HepG2 (cell line): ENCODE data around the gene HNRNPAB. TPM values are rescaled to one million over a fixed set of nuclear protein-coding genes. Genes with fewer than 3 reads are reported as not detected.

Experiments
- ATAC-seq: fragments of 200-7000 bp; cut with Tn5 transposase; 3 replicates; pipeline ENCODE4 v1.9.1; 2020; ENCODE audit warnings: mild to moderate bottlenecking, moderate library complexity
- Bru-seq: library from RNA; stranded (reverse); fragments of 400-500 nt; gene quantifications from one replicate; lab custom pipeline; 2021; lab: Mats Ljungman, UMichigan
- BruChase-seq, 2 experiments: library from RNA; stranded (reverse); fragments of 400-500 nt; gene quantifications; one replicate each; lab custom pipeline; 2021; lab: Mats Ljungman, UMichigan
- BruUV-seq: library from RNA; stranded (reverse); fragments of 400-500 nt; replicated peaks from 2 replicates; lab custom pipeline; 2021; lab: Mats Ljungman, UMichigan
- CTCF ChIA-PET: fragments of 300-600 bp; formaldehyde crosslinking; extraction: SDS; loops from one replicate; lab custom pipeline; 2021; ENCODE audit warnings: low total read pairs, inconsistent platforms, low intra/inter-chr PET ratio; lab: Yijun Ruan, JAX
- POLR2A ChIA-PET: fragments of 350-600 bp; sonication (Branson Sonifier 250); formaldehyde crosslinking; loops from one replicate; lab custom pipeline; 2020; ENCODE audit warnings: antibody characterized with exemption, inconsistent platforms; lab: Yijun Ruan, JAX
- DNase-seq: peaks from one replicate; pipeline ENCODE4 v3.0.0-alpha.2; 2015; ENCODE audit warnings: low spot score
- FAIRE-seq: peaks from 3 replicates; lab custom pipeline; 2011; peaks lifted over from hg19 to GRCh38; lab: Jason Lieb, UNC
- H2AFZ ChIP-seq: one replicate; pipeline ENCODE4 v1.6.1; 2011; ENCODE audit warnings: low read length, inconsistent platforms
- H3K27ac ChIP-seq: fragments of 300-600 bp; 3 replicates; pipeline ENCODE4 v1.8.0; 2011; ENCODE audit warnings: mixed run types, mild to moderate bottlenecking, mixed read lengths, low read length, inconsistent platforms; ENCODE audit not compliant: insufficient read depth; ENCODE audit errors: extremely low read length
- H3K27me3 ChIP-seq, 2 experiments: fragments of 200-600 bp in 1 of 2; 2 replicates in 1 of 2; 3 replicates in 1 of 2; pipeline versions ENCODE4 v1.6.0 to v1.8.0; 2011; ENCODE audit warnings: low read length in 2 of 2, mild to moderate bottlenecking in 2 of 2, moderate library complexity in 2 of 2, inconsistent platforms in 1 of 2; ENCODE audit not compliant: insufficient read depth in 2 of 2, control insufficient read depth in 1 of 2
- H3K36me3 ChIP-seq, 2 experiments: fragments of 200-600 bp in 1 of 2; replicated peaks in 1 of 2; 2 replicates in 1 of 2; 3 replicates in 1 of 2; pipeline versions ENCODE4 v1.5.1 to v1.8.0; 2011; ENCODE audit warnings: low read length in 2 of 2, inconsistent platforms in 1 of 2; ENCODE audit not compliant: insufficient read depth in 2 of 2, control insufficient read depth in 1 of 2
- H3K4me1 ChIP-seq: 2 replicates; pipeline ENCODE4 v1.5.1; 2012; ENCODE audit warnings: low read length, inconsistent platforms; ENCODE audit not compliant: insufficient read depth
- H3K4me2 ChIP-seq: 2 replicates; pipeline ENCODE4 v1.6.0; 2011; ENCODE audit warnings: low read depth, low read length, inconsistent platforms
- H3K4me3 ChIP-seq, 3 experiments: fragments of 200-600 bp in 1 of 3; sonication (generic), shearing (Covaris generic) in 1 of 3; replicated peaks in 1 of 3; 2 replicates each; pipeline ENCODE4 v1.5.1; 2011 to 2016; ENCODE audit warnings: low read length in 3 of 3, inconsistent platforms in 2 of 3, low read depth in 2 of 3, mild to moderate bottlenecking in 2 of 3, control low read depth in 1 of 3, mixed read lengths in 1 of 3; ENCODE audit not compliant: insufficient read depth in 1 of 3
- H3K79me2 ChIP-seq: one replicate; pipeline ENCODE4 v1.6.1; 2011; ENCODE audit warnings: low read length, inconsistent platforms; ENCODE audit not compliant: insufficient read depth
- H3K9ac ChIP-seq: 2 replicates; pipeline ENCODE4 v1.6.0; 2011; ENCODE audit warnings: mild to moderate bottlenecking, low read depth, low read length, inconsistent platforms; ENCODE audit not compliant: insufficient read depth
- H3K9me3 ChIP-seq: 2 replicates; pipeline ENCODE4 v1.5.1; 2012; ENCODE audit warnings: mild to moderate bottlenecking, low read length
- H4K20me1 ChIP-seq: 2 replicates; pipeline ENCODE4 v1.6.0; 2011; ENCODE audit warnings: inconsistent platforms, mild to moderate bottlenecking, low read length, moderate library complexity; ENCODE audit not compliant: insufficient read depth
- ASH2L ChIP-seq: fragments of 300-600, 200-600 bp; sonication (generic); IDR thresholded peaks from 2 replicates; pipeline ENCODE4 v1.7.0; 2017; ENCODE audit warnings: low read depth, mild to moderate bottlenecking, moderate library complexity, mixed read lengths, low read length; ENCODE audit not compliant: insufficient read length
- EEA1 ChIP-seq: sonication (generic); formaldehyde crosslinking; IDR thresholded peaks from 2 replicates; pipeline ENCODE4 v1.5.1; 2020; ENCODE audit warnings: mild to moderate bottlenecking, missing genetic modification reagents, borderline replicate concordance
- JUNB ChIP-seq: sonication (generic); formaldehyde crosslinking; IDR thresholded peaks from 2 replicates; pipeline ENCODE4 v1.8.0; 2022; ENCODE audit warnings: missing genetic modification reagents, mild to moderate bottlenecking, borderline replicate concordance
- SOX13 ChIP-seq, 3 experiments: fragments of 450-650 bp in 1 of 3; sonication (generic) in 1 of 3; formaldehyde crosslinking in 1 of 3; IDR thresholded peaks in 2 of 3; conservative IDR thresholded peaks in 1 of 3; 2 replicates each; pipeline versions ENCODE4 v1.5.0 to v1.6.1; 2016 to 2020; ENCODE audit warnings: antibody characterized with exemption in 1 of 3, mild to moderate bottlenecking in 1 of 3, missing compliant biosample characterization in 1 of 3, missing genetic modification reagents in 1 of 3, moderate library complexity in 1 of 3
- ZNF20 ChIP-seq: sonication (generic); formaldehyde crosslinking; IDR thresholded peaks from 2 replicates; pipeline ENCODE4 v1.4.0; 2020; ENCODE audit warnings: mild to moderate bottlenecking, moderate library complexity, missing genetic modification reagents
- ZNF616 ChIP-seq: sonication (generic); formaldehyde crosslinking; IDR thresholded peaks from 2 replicates; pipeline ENCODE4 v1.5.0; 2020; ENCODE audit warnings: low read depth, mild to moderate bottlenecking, missing genetic modification reagents
- ZNF660 ChIP-seq: sonication (generic); formaldehyde crosslinking; IDR thresholded peaks from 2 replicates; pipeline ENCODE4 v1.5.1; 2020; ENCODE audit warnings: mild to moderate bottlenecking, low read depth, missing genetic modification reagents, borderline replicate concordance
- WGBS: methylation state at CpG from one replicate; pipeline ENCODE4 v1.1.6; 2017; ENCODE audit warnings: low lambda C conversion rate; 5-methylcytosine and 5-hydroxymethylcytosine counted together
- in situ Hi-C: cut with HindIII; loops from 2 replicates; pipeline ENCODE4 v1.10.0; 2017; ENCODE audit warnings: low pct_unique_long_range_greater_than_20kb; ENCODE audit not compliant: extremely low pct_ligation_motif_present
- intact Hi-C: fragments of 100-400 bp; cut with micrococcal nuclease; formaldehyde crosslinking; loops from one replicate; pipeline ENCODE4 v1.10.0; 2022; ENCODE audit not compliant: unreplicated experiment
- long read RNA-seq, 2 experiments: library from RNA in 1 of 2; library from polyadenylated mRNA in 1 of 2; stranded (forward) in 1 of 2; unstranded in 1 of 2; transcript quantifications; one replicate each; pipeline ENCODE4 v2.0.0, GENCODE V29; 2019 to 2022
- polyA minus RNA-seq, 3 experiments: library from RNA; depleted of rRNA, polyadenylated mRNA; stranded (reverse); fragments of >200 nt; gene quantifications; 2 replicates each; pipeline ENCODE4 v1.2.3, GENCODE V29; 2011; ENCODE audit warnings: low replicate concordance in 1 of 3
- polyA plus RNA-seq, 8 experiments: library from polyadenylated mRNA; depleted of rRNA in 3 of 8; stranded (reverse) in 7 of 8; unstranded in 1 of 8; fragments of >200 nt; fragmentation: Illumina TruSeq in 4 of 8; extraction: Trizol in 4 of 8; gene quantifications; 2 replicates each; pipeline versions ENCODE4 v1.2.1 to v1.2.3, GENCODE V29; 2011 to 2016; ENCODE audit warnings: low read depth in 4 of 8, missing spikeins in 1 of 8, mixed read lengths in 1 of 8; ENCODE audit not compliant: insufficient read depth in 1 of 8
- total RNA-seq, 5 experiments: library from RNA; depleted of rRNA; stranded (reverse); fragments of >200 nt; fragmentation: Illumina TruSeq; extraction: Trizol; gene quantifications; 2 replicates each; pipeline ENCODE4 v1.2.3, GENCODE V29; 2016; ENCODE audit warnings: low read depth in 1 of 5
- TF ChIP-seq, protein P1 (sequence below): conservative IDR thresholded peaks from 2 replicates; pipeline ENCODE4 v1.6.1; 2018; ENCODE audit warnings: missing genetic modification reagents
- TF ChIP-seq, protein P2 (sequence below): sonication (generic); formaldehyde crosslinking; IDR thresholded peaks from 2 replicates; pipeline ENCODE4 v1.9.0; 2021; ENCODE audit warnings: missing genetic modification reagents, borderline replicate concordance

The HNRNPAB gene
- total RNA-seq (2016; rRNA removed; fragmentation: Illumina TruSeq; extraction: Trizol) (111 and 132 TPM in 2 replicates), polyA plus RNA-seq (2011; rRNA removed) (46.1 and 62.6 TPM in 2 replicates), polyA minus RNA-seq (2011; rRNA and poly(A)+ RNA removed; ENCODE audit: low replicate concordance) (17.1 and 71.1 TPM in 2 replicates), Bru-seq, nascent RNA (percentile 97 among the genes with signal in this experiment), BruChase-seq, experiment 1, labeled RNA remaining after a 6-hour chase (percentile 99 among the genes with signal in this experiment), BruChase-seq, experiment 2, labeled RNA remaining after a 2-hour chase (percentile 98 among the genes with signal in this experiment)
- 12.0 and 13.3 TPM in 2 replicates for total RNA-seq (2016; cell fraction: cytosol; rRNA removed; fragmentation: Illumina TruSeq; extraction: Trizol; ENCODE audit: low read depth)
- 110 and 122 TPM in 2 replicates for total RNA-seq (2016; cell fraction: insoluble cytoplasmic fraction; rRNA removed; fragmentation: Illumina TruSeq; extraction: Trizol)
- 37.5 and 44.0 TPM in 2 replicates for total RNA-seq (2016; cell fraction: membrane; rRNA removed; fragmentation: Illumina TruSeq; extraction: Trizol)
- 54.8 and 64.8 TPM in 2 replicates for total RNA-seq (2016; cell fraction: nucleus; rRNA removed; fragmentation: Illumina TruSeq; extraction: Trizol)
- 52.5 and 54.6 TPM in 2 replicates for polyA plus RNA-seq (2011; cell fraction: cytosol; rRNA removed)
- 28.6 and 30.1 TPM in 2 replicates for polyA plus RNA-seq (2011; cell fraction: nucleus; rRNA removed)
- 55.4 and 68.0 TPM in 2 replicates for polyA plus RNA-seq (2012)
- 12.0 and 13.6 TPM in 2 replicates for polyA plus RNA-seq (2016; cell fraction: cytosol; fragmentation: Illumina TruSeq; extraction: Trizol; ENCODE audit: low read depth)
- polyA plus RNA-seq (2016; cell fraction: insoluble cytoplasmic fraction; fragmentation: Illumina TruSeq; extraction: Trizol; ENCODE audit: low read depth) = 241 and 256 TPM in 2 replicates
- 36.3 and 40.6 TPM in 2 replicates for polyA plus RNA-seq (2016; cell fraction: membrane; fragmentation: Illumina TruSeq; extraction: Trizol; ENCODE audit: low read depth)
- 151 and 157 TPM in 2 replicates for polyA plus RNA-seq (2016; cell fraction: nucleus; fragmentation: Illumina TruSeq; extraction: Trizol; ENCODE audit: insufficient read depth, low read depth)
- 15.4 and 24.9 TPM in 2 replicates for polyA minus RNA-seq (2011; cell fraction: cytosol; rRNA and poly(A)+ RNA removed)
- polyA minus RNA-seq (2011; cell fraction: nucleus; rRNA and poly(A)+ RNA removed) = 26.0 and 31.3 TPM in 2 replicates
- long read RNA-seq, experiment 1, transcript HNRNPAB-201 (7 exons, 1,602 nt) = major isoform, 8 of 39 reads
- long read RNA-seq, experiment 1, partial matches to known transcripts = 21 of 39 reads
- long read RNA-seq, experiment 1, other reads (novel, unspliced or antisense) = 2 of 39 reads
- long read RNA-seq, experiment 2, transcript HNRNPAB-201 (7 exons, 1,602 nt) = minor isoform, 55 of 299 reads
- long read RNA-seq, experiment 2, transcript HNRNPAB-202 (8 exons, 1,796 nt) = major isoform, 67 of 299 reads
- long read RNA-seq, experiment 2, transcript HNRNPAB-205 (6 exons, 1,674 nt) = minor isoform, 38 of 299 reads
- long read RNA-seq, experiment 2, transcript HNRNPAB-204 (7 exons, 1,785 nt) = minor isoform, 35 of 299 reads
- long read RNA-seq, experiment 2, partial matches to known transcripts = 83 of 299 reads
- long read RNA-seq, experiment 2, other reads (novel, unspliced or antisense) = 21 of 299 reads

DNA sequence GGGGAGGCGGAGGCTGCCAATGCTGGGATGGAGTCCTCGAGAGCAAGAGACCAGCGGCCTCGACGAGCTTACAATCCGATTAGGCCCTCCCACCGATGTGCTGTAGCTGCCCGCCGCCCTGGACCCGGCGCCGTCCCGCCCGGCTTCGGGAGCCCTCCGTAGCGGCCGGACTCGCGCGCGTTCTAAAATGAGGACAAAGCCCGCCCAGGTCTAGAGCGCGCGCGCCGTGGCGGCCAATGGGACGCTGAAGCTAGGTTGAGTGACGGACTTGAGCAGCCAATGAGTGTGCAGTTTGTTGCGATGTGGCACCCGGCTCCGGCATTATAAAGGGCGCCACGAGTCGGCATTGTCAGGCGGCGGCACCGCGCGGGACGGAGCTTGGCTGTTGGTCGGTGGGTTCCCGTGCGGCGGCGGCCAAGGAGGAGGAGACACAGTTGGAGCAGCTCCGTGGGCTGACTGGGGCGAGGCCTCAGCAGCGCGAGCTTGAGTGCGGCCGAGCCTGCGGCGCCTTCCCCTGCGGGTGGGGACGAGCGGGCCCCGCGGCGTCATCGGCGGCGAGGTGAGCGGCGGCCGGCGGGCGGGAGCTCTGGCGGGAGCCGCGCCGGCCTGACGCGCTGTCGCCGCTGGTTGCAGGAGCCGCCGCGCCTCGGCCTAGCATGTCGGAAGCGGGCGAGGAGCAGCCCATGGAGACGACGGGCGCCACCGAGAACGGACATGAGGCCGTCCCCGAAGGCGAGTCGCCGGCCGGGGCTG is at the start of gene HNRNPAB:
TSS of gene HNRNPAB (plus strand) at position 352 of the 753 bp plus-strand sequence. CDS start at position 657, 305 bp downstream.
- peaks cover 9 to 34% of the 10 kb centered on the region in 2 experiments for H3K36me3 ChIP-seq
- POLR2A ChIA-PET = interaction anchor here (1.0 to 1.5 kb wide), 11 partner anchors 9 to 655 kb away, joined by 4 to 15 read pairs (median 7); partner anchors contain the start of genes NHP2, PHYKPL and ZNF354B
- FAIRE-seq (peak; percentile 76), DNase-seq (peak; percentile 86), ATAC-seq (peak; percentile 87)
- no peak within 1 kb of the TSS for H2AFZ ChIP-seq
- in situ Hi-C loops = no loop called here
- 0% methylated on average over 12 of the region's 96 CpGs for WGBS
- CTCF ChIA-PET = no interaction called here
- peak within 1 kb of the TSS; percentile 73 for H3K27ac ChIP-seq
- H3K27me3 ChIP-seq = peaks cover 0 to 5% of the 10 kb centered on the region in 2 experiments; a peak in 1 of 5 replicates
- no TSS peak for BruUV-seq
- no peaks in the 10 kb centered on the region for H3K9me3 ChIP-seq
- H3K9ac ChIP-seq = peak within 1 kb of the TSS; percentile 95
- H3K4me3 ChIP-seq = peak within 1 kb of the TSS; percentile 80 to 95 (median 90)
- intact Hi-C loops = no loop called here
- peaks cover 39% of the 10 kb centered on the region for H3K4me1 ChIP-seq
- peaks cover 35% of the 10 kb centered on the region for H3K79me2 ChIP-seq
- H4K20me1 ChIP-seq = peaks cover 39% of the 10 kb centered on the region
- peak within 1 kb of the TSS; percentile 94 for H3K4me2 ChIP-seq
- peak; percentile 28; the same call in 1 of the 2 replicates for TF ChIP-seq SOX13 (IDR thresholded peaks at IDR 0.05)
- TF ChIP-seq SOX13 (CRISPR knock-in tag; conservative IDR thresholded peaks at IDR 0.05 in 1 of 2, IDR thresholded peaks at IDR 0.05 in 1 of 2) = peak in 1 of 2 experiments; percentile 62; a peak in 2 of 4 replicates
- TF ChIP-seq ZNF660 (CRISPR knock-in tag) = no peak
- 0 out of 2 replicates have a peak, but pooled peaks have one; percentile 59 for TF ChIP-seq EEA1 (CRISPR knock-in tag)
- TF ChIP-seq JUNB (CRISPR knock-in tag) = 0 out of 2 replicates have a peak, but pooled peaks have one; percentile 62
- TF ChIP-seq, protein P1, sequence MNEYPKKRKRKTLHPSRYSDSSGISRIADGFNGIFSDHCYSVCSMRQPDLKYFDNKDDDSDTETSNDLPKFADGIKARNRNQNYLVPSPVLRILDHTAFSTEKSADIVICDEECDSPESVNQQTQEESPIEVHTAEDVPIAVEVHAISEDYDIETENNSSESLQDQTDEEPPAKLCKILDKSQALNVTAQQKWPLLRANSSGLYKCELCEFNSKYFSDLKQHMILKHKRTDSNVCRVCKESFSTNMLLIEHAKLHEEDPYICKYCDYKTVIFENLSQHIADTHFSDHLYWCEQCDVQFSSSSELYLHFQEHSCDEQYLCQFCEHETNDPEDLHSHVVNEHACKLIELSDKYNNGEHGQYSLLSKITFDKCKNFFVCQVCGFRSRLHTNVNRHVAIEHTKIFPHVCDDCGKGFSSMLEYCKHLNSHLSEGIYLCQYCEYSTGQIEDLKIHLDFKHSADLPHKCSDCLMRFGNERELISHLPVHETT (CRISPR knock-in tag) = no peak; the same call in none of the 2 replicates
- TF ChIP-seq ASH2L = peak; percentile 56
- TF ChIP-seq, protein P2, sequence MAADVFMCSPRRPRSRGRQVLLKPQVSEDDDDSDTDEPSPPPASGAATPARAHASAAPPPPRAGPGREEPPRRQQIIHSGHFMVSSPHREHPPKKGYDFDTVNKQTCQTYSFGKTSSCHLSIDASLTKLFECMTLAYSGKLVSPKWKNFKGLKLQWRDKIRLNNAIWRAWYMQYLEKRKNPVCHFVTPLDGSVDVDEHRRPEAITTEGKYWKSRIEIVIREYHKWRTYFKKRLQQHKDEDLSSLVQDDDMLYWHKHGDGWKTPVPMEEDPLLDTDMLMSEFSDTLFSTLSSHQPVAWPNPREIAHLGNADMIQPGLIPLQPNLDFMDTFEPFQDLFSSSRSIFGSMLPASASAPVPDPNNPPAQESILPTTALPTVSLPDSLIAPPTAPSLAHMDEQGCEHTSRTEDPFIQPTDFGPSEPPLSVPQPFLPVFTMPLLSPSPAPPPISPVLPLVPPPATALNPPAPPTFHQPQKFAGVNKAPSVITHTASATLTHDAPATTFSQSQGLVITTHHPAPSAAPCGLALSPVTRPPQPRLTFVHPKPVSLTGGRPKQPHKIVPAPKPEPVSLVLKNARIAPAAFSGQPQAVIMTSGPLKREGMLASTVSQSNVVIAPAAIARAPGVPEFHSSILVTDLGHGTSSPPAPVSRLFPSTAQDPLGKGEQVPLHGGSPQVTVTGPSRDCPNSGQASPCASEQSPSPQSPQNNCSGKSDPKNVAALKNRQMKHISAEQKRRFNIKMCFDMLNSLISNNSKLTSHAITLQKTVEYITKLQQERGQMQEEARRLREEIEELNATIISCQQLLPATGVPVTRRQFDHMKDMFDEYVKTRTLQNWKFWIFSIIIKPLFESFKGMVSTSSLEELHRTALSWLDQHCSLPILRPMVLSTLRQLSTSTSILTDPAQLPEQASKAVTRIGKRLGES (CRISPR knock-in tag) = 0 out of 2 replicates have a peak, but pooled peaks have one; percentile 59
- 0 out of 2 replicates have a peak, but pooled peaks have one; percentile 71 for TF ChIP-seq ZNF616 (CRISPR knock-in tag)
- TF ChIP-seq ZNF20 (CRISPR knock-in tag) = peak; percentile 21; the same call in 1 of the 2 replicates
